ENCODE measurements around the gene LRRC72. TPM values are rescaled to one million over a fixed set of nuclear protein-coding genes. Genes with fewer than 3 reads are reported as not detected.

The LRRC72 gene
- total RNA-seq, 1 donor from 2014 or later = not detected

DNA sequence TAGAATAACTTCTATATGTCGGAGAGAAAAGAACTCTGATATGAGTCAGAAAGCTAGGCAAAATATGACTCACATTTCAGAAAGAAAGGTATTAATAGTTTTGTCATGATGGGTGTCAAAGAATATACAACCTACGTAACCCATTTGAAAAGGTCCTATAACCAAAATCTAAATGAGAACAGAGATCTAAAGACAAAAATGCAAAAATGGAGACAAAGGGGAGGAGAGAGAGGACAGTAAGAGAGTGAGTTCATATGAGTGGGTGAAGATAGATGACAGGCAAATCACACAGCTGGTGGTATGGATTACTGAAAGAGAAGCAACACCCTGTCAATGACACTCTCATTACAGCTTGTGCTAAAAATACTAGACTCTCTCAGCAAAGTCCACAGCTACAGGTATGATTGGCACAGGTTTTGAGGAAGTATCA, 93.4 kb downstream of the LRRC72 start:
- DNase-seq (ENCODE audit: low read depth) = peak; percentile 46

DNA sequence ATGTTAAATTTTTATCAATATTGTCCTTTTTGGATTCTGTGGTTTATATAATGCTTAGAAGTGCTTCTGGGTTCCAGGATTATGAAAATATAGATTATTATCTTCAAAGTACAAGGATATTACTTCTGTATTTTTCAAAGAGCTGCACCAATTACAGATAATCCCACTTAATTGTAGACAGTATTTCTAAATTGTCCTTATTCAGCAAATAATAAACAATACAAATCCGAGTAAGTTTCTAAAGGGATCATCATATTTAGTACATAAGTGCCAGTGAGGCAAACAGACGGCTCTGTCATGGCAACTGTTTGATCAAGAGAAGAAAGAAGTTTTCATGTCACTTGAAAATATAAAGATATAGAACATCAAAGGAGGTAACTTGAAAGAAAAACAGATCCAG, 99.8 kb downstream of the LRRC72 start:
- DNase-seq (ENCODE audit: low read depth) = no peak

DNA sequence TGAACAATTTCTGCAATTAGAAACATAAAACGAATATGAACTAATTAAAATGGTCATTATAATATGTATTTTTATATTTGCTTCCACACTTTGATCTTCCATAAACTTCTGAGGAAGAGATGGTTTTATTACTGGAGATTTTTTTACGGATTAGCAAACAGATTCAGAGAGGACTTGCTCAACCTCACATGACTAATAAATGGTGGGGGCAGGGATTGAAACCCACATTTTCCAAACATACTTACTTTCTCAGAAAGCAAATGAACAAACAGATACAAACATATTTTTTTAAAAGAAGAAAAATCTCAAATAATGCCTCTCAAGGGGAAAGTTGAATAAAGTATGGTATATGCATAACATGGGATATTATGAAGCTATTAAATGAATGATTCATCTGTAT, 100.6 kb downstream of the LRRC72 start:
- peak; percentile 34 for DNase-seq (ENCODE audit: low read depth)

DNA sequence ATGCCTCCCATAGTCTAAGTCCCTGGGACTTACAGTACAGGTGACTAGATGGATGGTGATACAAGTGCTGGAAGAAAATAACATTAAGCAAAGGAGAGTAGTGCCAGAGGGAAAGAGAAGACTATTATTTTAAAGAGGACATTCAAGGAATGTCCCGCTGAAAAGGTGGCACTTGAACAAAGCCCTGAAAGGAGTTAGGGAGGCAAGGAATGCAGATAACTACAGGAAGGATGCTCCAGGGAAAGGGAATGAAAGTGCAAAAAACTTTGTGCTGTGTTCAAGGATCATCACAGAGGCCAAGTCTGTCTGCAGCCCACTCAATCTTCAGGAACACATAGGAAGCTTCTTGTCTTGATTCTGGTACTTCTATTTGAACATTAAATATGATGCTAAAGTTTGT, 104.0 kb downstream of the LRRC72 start:
- no peak for DNase-seq (ENCODE audit: low read depth)

Other genes with a start within 250 kb of the LRRC72 start
- gene CRPPA, start 105.3 kb upstream of the LRRC72 start, total RNA-seq = 6.1 and 13.1 TPM in 2 replicates
- gene SOSTDC1, start 61.1 kb upstream of the LRRC72 start, total RNA-seq = not detected in 2 replicates
- 23.4 and 29.2 TPM in 2 replicates for gene ANKMY2, start 118.9 kb downstream of the LRRC72 start, total RNA-seq
- 53.4 and 166 TPM in 2 replicates for gene BZW2, start 119.4 kb downstream of the LRRC72 start, total RNA-seq
- 9.4 and 14.8 TPM in 2 replicates for gene TSPAN13, start 226.9 kb downstream of the LRRC72 start, total RNA-seq